A673 (cell line): ENCODE measurements around the gene CEP41.

Experiments used
- CTCF ChIP-seq: fragments of 300-800, 200-600 bp; sonication (generic); conservative IDR thresholded peaks from 2 replicates; pipeline ENCODE4 v1.5.1; 2017; ENCODE audit warnings: low read depth, mild to moderate bottlenecking, antibody characterized with exemption, low read length, moderate library complexity, mixed read lengths
- EZH2 ChIP-seq: fragments of 200-600 bp; sonication (generic); IDR thresholded peaks from 2 replicates; pipeline ENCODE4 v1.6.1; 2017; ENCODE audit warnings: borderline replicate concordance, low read depth, mild to moderate bottlenecking, mixed read lengths, antibody characterized with exemption, low read length; ENCODE audit not compliant: poor library complexity, severe bottlenecking

GRCh38 chr7:130485734-130486113 is 44.9 kb upstream of the CEP41 start:
- TF ChIP-seq CTCF (no peak), EZH2 (no peak)
